Measurements from ENCODE around the gene ETF1. TPM values are rescaled to one million over a fixed set of nuclear protein-coding genes. Genes with fewer than 3 reads are reported as not detected.

Gene ETF1
- polyA plus RNA-seq, 3 donors = 34.8 to 71.4 (median 61.6) TPM

- Histone ChIP-seq H4K20me1 (ENCODE audit: insufficient read depth, low read length) (no peaks in the 10 kb centered on the region), H3K27ac (ENCODE audit: low read depth in 1 of 2, low read length in 2 of 2) (no peak overlapping the region), H3K4me1 (ENCODE audit: control insufficient read depth in 1 of 2, insufficient read depth in 2 of 2, low read length in 2 of 2) (peaks cover 21 to 30% of the 10 kb centered on the region in 2 donors), H3K9ac (ENCODE audit: insufficient read depth, low read length, poor library complexity, severe bottlenecking) (no peak overlapping the region), H3K4me3 (replicated peaks in 1 of 3; ENCODE audit: low read depth in 2 of 3, low read length in 3 of 3) (no peak overlapping the region), H3K79me2 (ENCODE audit: insufficient read depth, low read length) (no peaks in the 10 kb centered on the region), H3K36me3 (replicated peaks in 1 of 2; ENCODE audit: control insufficient read depth in 1 of 2, insufficient read depth in 2 of 2, low read length in 2 of 2) (no peaks in the 10 kb centered on the region), H3K9me3 (replicated peaks in 1 of 2; ENCODE audit: control insufficient read depth in 1 of 2, insufficient read depth in 1 of 2, low read length in 2 of 2) (no peaks in the 10 kb centered on the region), H2AFZ (ENCODE audit: insufficient read depth, low read depth, low read length, poor library complexity, severe bottlenecking) (no peak overlapping the region), H3K4me2 (replicated peaks; ENCODE audit: extremely low read depth, low read length, poor library complexity, severe bottlenecking) (no peak overlapping the region), H3K27me3 (ENCODE audit: control insufficient read depth in 2 of 2, insufficient read depth in 2 of 2, low read length in 2 of 2) (peaks cover 20 to 41% of the 10 kb centered on the region in 2 donors)
- H3K4me1 Mint-ChIP-seq = peaks cover 29% of the 10 kb centered on the region
- no peak for DNase-seq
- WGBS (ENCODE audit: insufficient coverage) = 84% methylated on average over 12 of the region's 12 CpGs
- H3K4me3 Mint-ChIP-seq = peak overlapping the region in 1 of 2 donors; percentile 76
- peaks cover 0 to 3% of the 10 kb centered on the region in 2 donors for H3K36me3 Mint-ChIP-seq
- H3K27me3 Mint-ChIP-seq (ENCODE audit: low read depth in 3 of 3) = peaks cover 36 to 45% (median 42%) of the 10 kb centered on the region in 3 donors
- H3K27ac Mint-ChIP-seq = peak overlapping the region in 2 of 7 donors; percentile 1 to 37
- TF ChIP-seq, protein P1, sequence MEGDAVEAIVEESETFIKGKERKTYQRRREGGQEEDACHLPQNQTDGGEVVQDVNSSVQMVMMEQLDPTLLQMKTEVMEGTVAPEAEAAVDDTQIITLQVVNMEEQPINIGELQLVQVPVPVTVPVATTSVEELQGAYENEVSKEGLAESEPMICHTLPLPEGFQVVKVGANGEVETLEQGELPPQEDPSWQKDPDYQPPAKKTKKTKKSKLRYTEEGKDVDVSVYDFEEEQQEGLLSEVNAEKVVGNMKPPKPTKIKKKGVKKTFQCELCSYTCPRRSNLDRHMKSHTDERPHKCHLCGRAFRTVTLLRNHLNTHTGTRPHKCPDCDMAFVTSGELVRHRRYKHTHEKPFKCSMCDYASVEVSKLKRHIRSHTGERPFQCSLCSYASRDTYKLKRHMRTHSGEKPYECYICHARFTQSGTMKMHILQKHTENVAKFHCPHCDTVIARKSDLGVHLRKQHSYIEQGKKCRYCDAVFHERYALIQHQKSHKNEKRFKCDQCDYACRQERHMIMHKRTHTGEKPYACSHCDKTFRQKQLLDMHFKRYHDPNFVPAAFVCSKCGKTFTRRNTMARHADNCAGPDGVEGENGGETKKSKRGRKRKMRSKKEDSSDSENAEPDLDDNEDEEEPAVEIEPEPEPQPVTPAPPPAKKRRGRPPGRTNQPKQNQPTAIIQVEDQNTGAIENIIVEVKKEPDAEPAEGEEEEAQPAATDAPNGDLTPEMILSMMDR (IDR thresholded peaks at IDR 0.05) = no peak
- H3K9me3 Mint-ChIP-seq = peaks cover 0 to 8% (median 3%) of the 10 kb centered on the region in 7 donors
- intact Hi-C loops (cut with micrococcal nuclease) = no loop called here
Measured at GRCh38 chr5:138490648-138491283, 52.3 kb downstream of the ETF1 start.

- H3K27ac Mint-ChIP-seq = no peak overlapping the region
- Histone ChIP-seq H3K79me2 (ENCODE audit: insufficient read depth, low read length) (no peaks in the 10 kb centered on the region), H3K27me3 (ENCODE audit: control insufficient read depth in 2 of 2, insufficient read depth in 2 of 2, low read length in 2 of 2) (peaks cover 20 to 41% of the 10 kb centered on the region in 2 donors), H3K4me1 (ENCODE audit: control insufficient read depth in 1 of 2, insufficient read depth in 2 of 2, low read length in 2 of 2) (peaks cover 21 to 30% of the 10 kb centered on the region in 2 donors), H3K4me2 (replicated peaks; ENCODE audit: extremely low read depth, low read length, poor library complexity, severe bottlenecking) (no peak overlapping the region), H4K20me1 (ENCODE audit: insufficient read depth, low read length) (no peaks in the 10 kb centered on the region), H3K9ac (ENCODE audit: insufficient read depth, low read length, poor library complexity, severe bottlenecking) (no peak overlapping the region), H3K4me3 (replicated peaks in 1 of 3; ENCODE audit: low read depth in 2 of 3, low read length in 3 of 3) (no peak overlapping the region), H3K27ac (ENCODE audit: low read depth in 1 of 2, low read length in 2 of 2) (no peak overlapping the region), H3K36me3 (replicated peaks in 1 of 2; ENCODE audit: control insufficient read depth in 1 of 2, insufficient read depth in 2 of 2, low read length in 2 of 2) (no peaks in the 10 kb centered on the region), H3K9me3 (replicated peaks in 1 of 2; ENCODE audit: control insufficient read depth in 1 of 2, insufficient read depth in 1 of 2, low read length in 2 of 2) (no peaks in the 10 kb centered on the region), H2AFZ (ENCODE audit: insufficient read depth, low read depth, low read length, poor library complexity, severe bottlenecking) (no peak overlapping the region)
- peaks cover 29% of the 10 kb centered on the region for H3K4me1 Mint-ChIP-seq
- peaks cover 0 to 3% of the 10 kb centered on the region in 2 donors for H3K36me3 Mint-ChIP-seq
- H3K4me3 Mint-ChIP-seq = peak overlapping the region in 1 of 2 donors; percentile 44
- H3K27me3 Mint-ChIP-seq (ENCODE audit: low read depth in 3 of 3) = peaks cover 35 to 43% (median 43%) of the 10 kb centered on the region in 3 donors
- WGBS (ENCODE audit: insufficient coverage) = 95% methylated on average over 3 of the region's 5 CpGs
- peaks cover 0 to 8% (median 3%) of the 10 kb centered on the region in 7 donors for H3K9me3 Mint-ChIP-seq
- TF ChIP-seq, protein P1 (IDR thresholded peaks at IDR 0.05) = no peak
- intact Hi-C loops (cut with micrococcal nuclease) = no loop called here
- no peak for DNase-seq
Measured at GRCh38 chr5:138489683-138490061, 53.4 kb downstream of the ETF1 start.
